ENCODE results near the gene MYLIP.

Gene MYLIP

DNA sequence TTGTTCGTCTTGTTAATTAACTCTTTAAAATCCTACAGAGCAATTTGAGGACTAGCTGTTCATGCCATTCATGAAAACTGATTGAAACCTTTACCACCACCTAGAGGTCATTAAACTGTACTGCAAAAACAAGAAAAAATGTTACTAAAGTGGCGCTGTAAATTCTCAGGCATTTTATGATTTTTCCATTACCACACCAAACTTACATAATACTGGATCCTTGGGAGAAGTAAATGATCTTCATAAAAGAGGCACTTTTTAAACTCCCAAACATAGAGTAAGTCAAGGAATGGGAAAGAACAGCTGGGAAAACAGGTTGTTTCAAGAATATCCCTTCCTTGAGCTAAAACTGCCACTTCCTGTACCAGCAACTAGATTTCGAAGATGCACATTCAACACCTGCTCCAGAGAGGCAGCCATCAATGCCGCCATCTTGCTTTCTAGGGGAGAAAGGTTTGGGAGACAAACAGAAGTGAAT, 54.3 kb downstream of the MYLIP start:
- no peak for DNase-seq (ENCODE audit: insufficient read length, low spot score)
- peak; percentile 85 for FAIRE-seq
- TF ChIP-seq, protein P1, sequence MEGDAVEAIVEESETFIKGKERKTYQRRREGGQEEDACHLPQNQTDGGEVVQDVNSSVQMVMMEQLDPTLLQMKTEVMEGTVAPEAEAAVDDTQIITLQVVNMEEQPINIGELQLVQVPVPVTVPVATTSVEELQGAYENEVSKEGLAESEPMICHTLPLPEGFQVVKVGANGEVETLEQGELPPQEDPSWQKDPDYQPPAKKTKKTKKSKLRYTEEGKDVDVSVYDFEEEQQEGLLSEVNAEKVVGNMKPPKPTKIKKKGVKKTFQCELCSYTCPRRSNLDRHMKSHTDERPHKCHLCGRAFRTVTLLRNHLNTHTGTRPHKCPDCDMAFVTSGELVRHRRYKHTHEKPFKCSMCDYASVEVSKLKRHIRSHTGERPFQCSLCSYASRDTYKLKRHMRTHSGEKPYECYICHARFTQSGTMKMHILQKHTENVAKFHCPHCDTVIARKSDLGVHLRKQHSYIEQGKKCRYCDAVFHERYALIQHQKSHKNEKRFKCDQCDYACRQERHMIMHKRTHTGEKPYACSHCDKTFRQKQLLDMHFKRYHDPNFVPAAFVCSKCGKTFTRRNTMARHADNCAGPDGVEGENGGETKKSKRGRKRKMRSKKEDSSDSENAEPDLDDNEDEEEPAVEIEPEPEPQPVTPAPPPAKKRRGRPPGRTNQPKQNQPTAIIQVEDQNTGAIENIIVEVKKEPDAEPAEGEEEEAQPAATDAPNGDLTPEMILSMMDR (IDR thresholded peaks at IDR 0.05; ENCODE audit: insufficient read depth, missing control alignments) = peak; percentile 78

DNA sequence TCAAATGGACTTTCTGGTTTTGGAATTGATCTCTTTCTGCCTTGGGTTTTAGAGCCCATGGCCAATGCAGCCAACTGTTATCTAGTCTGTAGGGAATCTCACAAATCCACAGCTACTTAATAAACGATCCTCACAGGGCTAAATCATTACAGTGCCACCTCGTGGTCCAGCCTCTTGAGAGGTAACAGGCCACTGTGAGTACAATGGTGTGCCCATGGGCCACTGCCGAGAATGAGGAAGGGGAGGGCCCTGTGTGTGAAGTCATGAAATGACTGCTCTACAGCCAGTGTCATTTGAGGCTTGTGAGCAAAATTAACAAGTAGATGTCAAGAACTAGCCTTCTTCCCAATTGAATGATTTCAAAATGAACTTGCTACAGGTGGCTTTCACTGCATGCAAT, 55.2 kb downstream of the MYLIP start:
- no peak for FAIRE-seq
- DNase-seq (ENCODE audit: insufficient read length, low spot score) = no peak
- TF ChIP-seq, protein P1 (IDR thresholded peaks at IDR 0.05; ENCODE audit: insufficient read depth, missing control alignments) = peak; percentile 57

DNA sequence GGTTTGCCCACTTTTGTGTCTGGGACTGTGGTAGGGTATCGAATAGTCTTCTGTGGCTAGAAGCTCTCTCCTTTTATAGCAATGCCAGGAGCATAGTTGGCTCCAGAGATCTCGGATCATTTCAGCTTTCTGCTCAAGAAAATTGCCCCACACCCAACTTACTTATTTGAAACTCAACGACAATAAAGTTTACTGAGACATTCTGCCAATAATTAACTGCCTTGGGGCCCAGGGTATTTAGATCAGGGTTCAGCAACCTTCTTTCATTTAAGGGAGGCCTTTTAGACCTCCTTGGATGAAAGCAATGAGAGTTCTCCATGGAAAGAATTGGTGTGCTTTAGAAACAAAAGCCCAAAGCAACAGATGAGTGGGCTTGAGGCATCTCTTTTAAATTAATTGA, 55.7 kb downstream of the MYLIP start:
- TF ChIP-seq, protein P1 (IDR thresholded peaks at IDR 0.05; ENCODE audit: insufficient read depth, missing control alignments) = no peak
- DNase-seq (ENCODE audit: insufficient read length, low spot score) (no peak), FAIRE-seq (no peak)

DNA sequence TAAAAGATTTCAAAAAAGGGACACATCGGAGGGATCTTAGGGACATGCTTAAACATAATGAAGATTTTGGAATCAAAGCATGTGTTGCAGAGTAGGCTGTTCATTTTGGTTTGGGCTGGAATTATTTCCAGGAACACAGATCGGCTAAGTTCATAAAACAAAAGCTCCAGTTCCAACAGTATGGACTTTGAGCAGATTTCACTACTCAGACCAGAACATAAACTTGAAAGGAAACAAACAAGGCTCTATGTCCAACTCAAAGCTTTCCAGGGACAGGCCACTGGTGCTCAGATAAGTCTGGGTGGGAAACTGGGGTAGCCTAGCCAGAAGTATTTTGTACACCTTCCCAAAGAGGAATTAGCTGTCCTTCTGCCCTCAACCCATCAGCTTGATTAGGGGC, 58.3 kb downstream of the MYLIP start:
- TF ChIP-seq, protein P1 (IDR thresholded peaks at IDR 0.05; ENCODE audit: insufficient read depth, missing control alignments) = no peak

DNA sequence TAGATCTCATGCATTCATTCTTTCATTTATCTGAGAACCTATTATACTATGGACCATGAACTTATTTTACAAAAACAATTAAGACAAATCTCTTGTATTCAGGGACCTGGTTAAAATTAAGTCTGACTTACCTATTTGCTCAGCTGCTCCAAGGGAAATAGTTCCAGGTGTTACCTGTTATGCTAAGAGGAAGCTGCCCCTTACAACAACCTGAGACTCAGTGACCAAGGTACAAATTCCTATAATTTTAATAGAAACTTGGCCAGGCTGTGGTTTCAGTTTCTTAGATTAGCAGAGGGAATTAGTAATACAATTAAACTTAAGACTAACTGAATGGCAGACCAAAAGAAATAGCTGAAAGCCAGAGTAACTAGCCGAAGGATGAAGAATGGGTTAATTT, 61.3 kb downstream of the MYLIP start:
- FAIRE-seq (no peak), DNase-seq (ENCODE audit: insufficient read length, low spot score) (no peak)
- TF ChIP-seq, protein P1 (IDR thresholded peaks at IDR 0.05; ENCODE audit: insufficient read depth, missing control alignments) = no peak

More for the DNA sequence above, 58.3 kb downstream of the MYLIP start:
- FAIRE-seq = no peak
- DNase-seq (ENCODE audit: insufficient read length, low spot score) = no peak

DNA sequence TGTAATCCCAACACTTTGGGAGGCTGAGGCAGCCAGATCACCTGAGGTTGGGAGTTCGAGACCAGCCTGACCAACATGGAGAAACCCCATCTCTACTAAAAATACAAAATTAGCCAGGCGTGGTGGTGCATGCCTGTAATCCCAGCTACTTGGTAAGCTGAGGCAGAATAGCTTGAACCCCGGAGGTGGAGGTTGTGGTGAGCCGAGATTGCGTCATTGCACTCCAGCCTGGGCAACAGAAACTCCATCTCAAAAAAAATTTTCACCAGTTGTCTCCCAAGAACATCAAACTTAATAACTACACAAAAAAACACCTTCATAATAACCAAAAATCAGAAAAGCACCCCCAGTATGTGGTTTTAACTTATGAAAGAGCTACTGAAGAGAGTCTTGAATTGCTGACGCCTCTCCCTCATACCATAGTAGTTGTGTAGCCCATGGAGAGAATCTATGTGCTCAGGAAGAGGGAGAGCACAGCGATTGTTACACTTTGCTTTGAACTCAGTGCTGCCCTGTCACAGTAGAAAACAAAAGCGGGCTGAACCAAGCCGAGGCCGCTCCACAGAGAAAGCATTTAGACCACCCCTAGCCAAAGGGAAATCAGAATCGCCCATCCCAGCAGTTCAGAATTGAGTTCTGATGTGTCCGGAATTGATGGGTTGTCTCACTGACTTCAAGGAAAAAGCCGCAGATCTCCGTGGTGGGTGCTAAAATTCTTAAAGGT, 67.5 kb downstream of the MYLIP start:
- DNase-seq (ENCODE audit: insufficient read length, low spot score) (no peak), FAIRE-seq (no peak)
- TF ChIP-seq, protein P1 (IDR thresholded peaks at IDR 0.05; ENCODE audit: insufficient read depth, missing control alignments) = no peak

DNA sequence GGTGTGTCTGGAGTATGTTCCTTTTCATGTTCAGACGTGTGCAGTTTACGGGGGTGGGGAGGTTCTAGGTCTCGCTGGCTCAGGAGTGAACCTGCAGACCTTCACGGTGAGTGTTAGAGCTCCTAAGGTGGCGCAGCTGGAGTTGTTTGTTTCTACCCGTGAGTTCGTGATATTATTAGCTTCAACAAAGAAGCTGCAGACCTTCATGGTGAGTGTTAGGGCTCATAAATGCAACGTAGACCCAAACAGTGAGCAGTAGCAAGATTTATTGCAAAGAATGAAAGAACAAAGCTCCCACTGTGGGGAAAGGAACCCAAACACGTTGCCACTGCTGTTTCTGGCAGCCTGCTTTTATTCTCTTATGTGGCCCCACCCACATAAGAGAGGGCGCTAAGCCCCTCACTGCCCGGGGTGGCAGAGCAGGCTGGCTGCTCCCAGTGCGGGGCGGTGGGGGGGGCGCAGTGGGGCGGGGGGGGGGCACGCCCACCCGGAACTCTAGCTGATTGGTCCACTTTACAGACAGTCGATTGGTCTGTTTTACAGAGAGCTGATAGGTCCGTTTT, 68.2 kb downstream of the MYLIP start:
- FAIRE-seq (no peak), DNase-seq (ENCODE audit: insufficient read length, low spot score) (no peak)
- TF ChIP-seq, protein P1 (IDR thresholded peaks at IDR 0.05; ENCODE audit: insufficient read depth, missing control alignments) = no peak

Measured in D721Med (cell line).